Fibroblast of lung (primary cell): ENCODE data around the gene OAS3.

ENCODE experiments used
- CTCF ChIP-seq, 2 donors: IDR thresholded peaks in 1 of 2; conservative IDR thresholded peaks in 1 of 2; 1 replicate in 1 of 2; 2 replicates in 1 of 2; pipeline ENCODE4 v1.5.1; 2011 to 2012; ENCODE audit warnings: low read length in 2 of 2, control low read depth in 1 of 2, inconsistent platforms in 1 of 2, low read depth in 1 of 2, mild to moderate bottlenecking in 1 of 2
- EZH2 ChIP-seq: IDR thresholded peaks from 2 replicates; pipeline ENCODE4 v1.5.1; 2012; ENCODE audit warnings: low read length, control low read depth, mild to moderate bottlenecking; ENCODE audit errors: missing control alignments

GRCh38 chr12:112930350-112930749 lies 7.9 kb upstream of the OAS3 start:
- TF ChIP-seq CTCF (conservative IDR thresholded peaks at IDR 0.05 in 1 of 2, IDR thresholded peaks at IDR 0.05 in 1 of 2; ENCODE audit: low read depth in 1 of 2, low read length in 2 of 2): no peak
- no peak for TF ChIP-seq EZH2
